ENCODE results near the gene CEP192.

Gene CEP192

DNA sequence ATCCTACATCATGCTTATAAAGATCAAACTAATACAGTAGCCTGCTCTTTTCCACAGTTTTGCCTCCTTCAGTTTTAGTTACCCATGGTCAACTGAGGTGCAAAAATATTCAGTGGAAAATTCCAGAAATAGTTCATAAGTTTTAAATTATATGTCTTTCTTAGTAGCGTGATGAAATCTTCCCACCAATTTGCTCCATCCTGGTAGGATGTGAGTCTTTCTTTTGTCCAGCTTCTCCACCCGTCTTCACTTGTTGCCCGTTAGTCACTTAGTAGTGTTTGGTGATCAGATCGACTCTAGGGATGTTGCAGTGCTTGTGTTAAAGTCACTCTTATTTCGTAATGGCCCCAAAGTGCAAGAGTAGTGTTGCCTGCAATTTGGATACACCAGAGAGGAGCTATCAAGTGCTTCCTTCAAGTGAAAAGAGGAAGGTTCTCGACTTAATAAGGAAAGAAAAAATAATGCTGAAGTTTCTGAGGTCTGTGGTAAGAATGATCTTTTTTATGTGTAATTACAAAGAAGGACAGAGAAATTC is 57.0 kb downstream of the CEP192 start (continued):
- TF ChIP-seq, protein P1, sequence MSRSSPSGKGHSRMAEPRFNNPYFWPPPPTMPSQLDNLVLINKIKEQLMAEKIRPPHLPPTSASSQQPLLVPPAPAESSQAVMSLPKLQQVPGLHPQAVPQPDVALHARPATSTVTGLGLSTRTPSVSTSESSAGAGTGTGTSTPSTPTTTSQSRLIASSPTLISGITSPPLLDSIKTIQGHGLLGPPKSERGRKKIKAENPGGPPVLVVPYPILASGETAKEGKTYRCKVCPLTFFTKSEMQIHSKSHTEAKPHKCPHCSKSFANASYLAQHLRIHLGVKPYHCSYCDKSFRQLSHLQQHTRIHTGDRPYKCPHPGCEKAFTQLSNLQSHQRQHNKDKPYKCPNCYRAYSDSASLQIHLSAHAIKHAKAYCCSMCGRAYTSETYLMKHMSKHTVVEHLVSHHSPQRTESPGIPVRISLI (tag by site-specific recombination; IDR thresholded peaks at IDR 0.05): no peak
- TF ChIP-seq ZNF48 (tag by site-specific recombination; IDR thresholded peaks at IDR 0.05) (no peak), HOXC10 (CRISPR knock-in tag; IDR thresholded peaks at IDR 0.05) (no peak), ZNF580 (tag by site-specific recombination; IDR thresholded peaks at IDR 0.05) (no peak), ZNF768 (tag by site-specific recombination; IDR thresholded peaks at IDR 0.05) (no peak), ZNF248 (tag by site-specific recombination; IDR thresholded peaks at IDR 0.05) (no peak), ZNF521 (tag by site-specific recombination; IDR thresholded peaks at IDR 0.05) (no peak), ZNF561 (tag by site-specific recombination; IDR thresholded peaks at IDR 0.05; ENCODE audit: borderline replicate concordance) (no peak)
- TF ChIP-seq, protein P2, sequence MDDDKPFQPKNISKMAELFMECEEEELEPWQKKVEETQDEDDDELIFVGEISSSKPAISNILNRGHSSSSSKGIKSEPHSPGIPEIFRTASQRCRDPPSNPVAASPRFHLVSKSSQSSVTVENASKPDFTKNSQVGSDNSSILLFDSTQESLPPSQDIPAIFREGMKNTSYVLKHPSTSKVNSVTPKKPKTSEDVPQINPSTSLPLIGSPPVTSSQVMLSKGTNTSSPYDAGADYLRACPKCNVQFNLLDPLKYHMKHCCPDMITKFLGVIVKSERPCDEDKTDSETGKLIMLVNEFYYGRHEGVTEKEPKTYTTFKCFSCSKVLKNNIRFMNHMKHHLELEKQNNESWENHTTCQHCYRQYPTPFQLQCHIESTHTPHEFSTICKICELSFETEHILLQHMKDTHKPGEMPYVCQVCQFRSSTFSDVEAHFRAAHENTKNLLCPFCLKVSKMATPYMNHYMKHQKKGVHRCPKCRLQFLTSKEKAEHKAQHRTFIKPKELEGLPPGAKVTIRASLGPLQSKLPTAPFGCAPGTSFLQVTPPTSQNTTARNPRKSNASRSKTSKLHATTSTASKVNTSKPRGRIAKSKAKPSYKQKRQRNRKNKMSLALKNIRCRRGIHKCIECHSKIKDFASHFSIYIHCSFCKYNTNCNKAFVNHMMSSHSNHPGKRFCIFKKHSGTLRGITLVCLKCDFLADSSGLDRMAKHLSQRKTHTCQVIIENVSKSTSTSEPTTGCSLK (tag by site-specific recombination; IDR thresholded peaks at IDR 0.05): no peak

DNA sequence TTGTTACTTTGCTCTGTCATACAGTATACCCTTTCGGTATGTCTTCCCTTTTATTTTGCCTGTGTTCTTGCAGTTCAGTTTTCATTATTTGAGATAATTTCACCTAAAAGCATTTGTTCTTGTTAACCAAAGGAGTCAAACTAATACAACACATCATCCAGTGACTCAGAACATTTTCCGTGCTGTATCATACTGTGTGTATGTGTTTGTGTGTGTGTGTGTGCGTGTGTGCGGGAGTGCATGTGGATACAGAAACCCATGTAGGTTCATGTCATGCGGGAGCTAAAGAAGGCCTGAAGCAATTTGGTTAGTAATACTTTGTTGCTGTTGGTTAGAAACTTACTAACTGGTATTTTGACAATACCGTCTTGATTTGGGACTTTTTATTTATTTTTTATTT is 60.0 kb downstream of the CEP192 start:
- ChIA-PET POLR2A (no interaction called here), CTCF (interaction anchor here (0.7 kb wide), 1 partner anchor 109 kb away, joined by 3 read pairs; no protein-coding TSS in a partner anchor)
- H3K9me3 ChIP-seq (ENCODE audit: control insufficient read depth, insufficient read depth, low read depth, low read length): no peaks in the 10 kb centered on the region
- no peaks in the 10 kb centered on the region for H3K4me1 ChIP-seq (ENCODE audit: control insufficient read depth, insufficient read depth, low read length)
- TF ChIP-seq, protein P3, sequence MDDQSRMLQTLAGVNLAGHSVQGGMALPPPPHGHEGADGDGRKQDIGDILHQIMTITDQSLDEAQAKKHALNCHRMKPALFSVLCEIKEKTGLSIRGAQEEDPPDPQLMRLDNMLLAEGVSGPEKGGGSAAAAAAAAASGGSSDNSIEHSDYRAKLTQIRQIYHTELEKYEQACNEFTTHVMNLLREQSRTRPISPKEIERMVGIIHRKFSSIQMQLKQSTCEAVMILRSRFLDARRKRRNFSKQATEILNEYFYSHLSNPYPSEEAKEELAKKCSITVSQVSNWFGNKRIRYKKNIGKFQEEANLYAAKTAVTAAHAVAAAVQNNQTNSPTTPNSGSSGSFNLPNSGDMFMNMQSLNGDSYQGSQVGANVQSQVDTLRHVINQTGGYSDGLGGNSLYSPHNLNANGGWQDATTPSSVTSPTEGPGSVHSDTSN (CRISPR knock-in tag; IDR thresholded peaks at IDR 0.05): no peak
- TF ChIP-seq ZNF114 (tag by site-specific recombination; IDR thresholded peaks at IDR 0.05) (no peak), ZNF239 (tag by site-specific recombination; IDR thresholded peaks at IDR 0.05) (no peak), ZNF10 (tag by site-specific recombination; IDR thresholded peaks at IDR 0.05) (no peak), ZNF155 (tag by site-specific recombination; IDR thresholded peaks at IDR 0.05) (no peak)
- TF ChIP-seq, protein P4, sequence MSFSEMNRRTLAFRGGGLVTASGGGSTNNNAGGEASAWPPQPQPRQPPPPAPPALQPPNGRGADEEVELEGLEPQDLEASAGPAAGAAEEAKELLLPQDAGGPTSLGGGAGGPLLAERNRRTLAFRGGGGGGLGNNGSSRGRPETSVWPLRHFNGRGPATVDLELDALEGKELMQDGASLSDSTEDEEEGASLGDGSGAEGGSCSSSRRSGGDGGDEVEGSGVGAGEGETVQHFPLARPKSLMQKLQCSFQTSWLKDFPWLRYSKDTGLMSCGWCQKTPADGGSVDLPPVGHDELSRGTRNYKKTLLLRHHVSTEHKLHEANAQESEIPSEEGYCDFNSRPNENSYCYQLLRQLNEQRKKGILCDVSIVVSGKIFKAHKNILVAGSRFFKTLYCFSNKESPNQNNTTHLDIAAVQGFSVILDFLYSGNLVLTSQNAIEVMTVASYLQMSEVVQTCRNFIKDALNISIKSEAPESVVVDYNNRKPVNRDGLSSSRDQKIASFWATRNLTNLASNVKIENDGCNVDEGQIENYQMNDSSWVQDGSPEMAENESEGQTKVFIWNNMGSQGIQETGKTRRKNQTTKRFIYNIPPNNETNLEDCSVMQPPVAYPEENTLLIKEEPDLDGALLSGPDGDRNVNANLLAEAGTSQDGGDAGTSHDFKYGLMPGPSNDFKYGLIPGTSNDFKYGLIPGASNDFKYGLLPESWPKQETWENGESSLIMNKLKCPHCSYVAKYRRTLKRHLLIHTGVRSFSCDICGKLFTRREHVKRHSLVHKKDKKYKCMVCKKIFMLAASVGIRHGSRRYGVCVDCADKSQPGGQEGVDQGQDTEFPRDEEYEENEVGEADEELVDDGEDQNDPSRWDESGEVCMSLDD (tag by site-specific recombination; IDR thresholded peaks at IDR 0.05): no peak
- peaks cover 49 to 75% of the 10 kb centered on the region in 2 experiments for H3K36me3 ChIP-seq (ENCODE audit: control insufficient read depth in 2 of 2, insufficient read depth in 1 of 2, low read length in 2 of 2)
- no peak overlapping the region for H3K27ac ChIP-seq (ENCODE audit: extremely low read depth, low read depth, low read length)
- no peak overlapping the region for H3K4me3 ChIP-seq (ENCODE audit: low read depth, low read length)

DNA sequence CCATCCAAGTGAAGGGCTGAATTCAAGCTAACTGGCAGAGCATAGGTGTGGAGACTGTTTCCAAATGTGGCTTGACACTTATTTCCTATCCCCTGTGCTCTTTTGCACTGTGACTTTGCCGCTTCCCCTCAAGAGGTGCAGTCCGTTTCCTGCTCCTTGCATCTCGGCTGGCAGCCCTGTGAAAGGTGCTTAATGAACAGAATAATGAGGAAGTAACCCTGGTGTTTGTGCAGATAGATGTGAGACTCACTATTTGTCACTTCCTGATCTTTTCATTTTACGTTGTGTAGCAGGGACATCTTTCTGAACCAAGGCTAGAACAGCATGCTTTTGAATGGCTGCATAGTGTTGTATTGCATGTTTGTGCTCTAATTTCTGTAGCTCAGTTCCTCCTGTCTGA is 60.8 kb downstream of the CEP192 start:
- ChIA-PET CTCF (interaction anchor here (0.7 kb wide), 1 partner anchor 108 kb away, joined by 3 read pairs; no protein-coding TSS in a partner anchor), POLR2A (no interaction called here)
- H3K9me3 ChIP-seq (ENCODE audit: control insufficient read depth, insufficient read depth, low read depth, low read length): no peaks in the 10 kb centered on the region
- H3K4me1 ChIP-seq (ENCODE audit: control insufficient read depth, insufficient read depth, low read length): no peaks in the 10 kb centered on the region
- H3K4me3 ChIP-seq (ENCODE audit: low read depth, low read length): no peak overlapping the region
- peaks cover 49 to 80% of the 10 kb centered on the region in 2 experiments for H3K36me3 ChIP-seq (ENCODE audit: control insufficient read depth in 2 of 2, insufficient read depth in 1 of 2, low read length in 2 of 2)
- H3K27ac ChIP-seq (ENCODE audit: extremely low read depth, low read depth, low read length): no peak overlapping the region
- TF ChIP-seq ZNF544 (tag by site-specific recombination; IDR thresholded peaks at IDR 0.05) (no peak), ZNF654 (tag by site-specific recombination; IDR thresholded peaks at IDR 0.05; ENCODE audit: low read depth) (no peak), ZSCAN4 (tag by site-specific recombination; IDR thresholded peaks at IDR 0.05) (no peak), ZNF24 (tag by site-specific recombination; IDR thresholded peaks at IDR 0.05) (no peak), ZNF157 (tag by site-specific recombination; IDR thresholded peaks at IDR 0.05) (no peak), ZNF792 (tag by site-specific recombination; IDR thresholded peaks at IDR 0.05) (no peak), SP2 (tag by site-specific recombination; IDR thresholded peaks at IDR 0.05) (no peak), KLF7 (tag by site-specific recombination; IDR thresholded peaks at IDR 0.05; ENCODE audit: borderline replicate concordance) (no peak)
- TF ChIP-seq, protein P2 (tag by site-specific recombination; IDR thresholded peaks at IDR 0.05): no peak
